Endothelial cell of umbilical vein (primary cell): ENCODE data around the gene DSG1. TPM values are rescaled to one million over a fixed set of nuclear protein-coding genes. Genes with fewer than 3 reads are reported as not detected.

Experiments
- BruUV-seq: library from RNA; stranded (reverse); fragments of 400-500 nt; replicated peaks from 2 replicates; lab custom pipeline; 2021; lab: Mats Ljungman, UMichigan
- CTCF ChIA-PET: fragments of 300-600, 350-600 bp; sonication (Branson Sonifier 250); formaldehyde crosslinking; loops from one replicate; lab custom pipeline; 2021; ENCODE audit warnings: antibody characterized with exemption, inconsistent platforms; lab: Charles Lee
- POLR2A ChIA-PET: fragments of 300-600, 350-600 bp; sonication (Branson Sonifier 250); formaldehyde crosslinking; loops from one replicate; lab custom pipeline; 2021; ENCODE audit warnings: antibody characterized with exemption, inconsistent platforms; lab: Charles Lee
- DNase-seq: peaks from one replicate; pipeline ENCODE4 v3.0.0-alpha.2; 2011; ENCODE audit warnings: low read depth, low spot score
- FAIRE-seq: peaks from 2 replicates; lab custom pipeline; 2011; peaks lifted over from hg19 to GRCh38; lab: Jason Lieb, UNC
- H2AFZ ChIP-seq: 2 replicates; pipeline ENCODE4 v1.6.0; 2012; ENCODE audit warnings: low read depth, low read length, control low read depth, inconsistent platforms
- H3K27ac ChIP-seq: 2 replicates; pipeline ENCODE4 v1.5.1; 2011; ENCODE audit warnings: low read depth, mild to moderate bottlenecking, control low read depth, low read length, moderate library complexity; ENCODE audit not compliant: insufficient read depth
- H3K27me3 ChIP-seq, 2 experiments: 2 replicates each; pipeline versions ENCODE4 v1.6.0 to v1.6.1; 2011; ENCODE audit warnings: low read length in 2 of 2, mixed read lengths in 1 of 2; ENCODE audit not compliant: control insufficient read depth in 2 of 2, insufficient read depth in 2 of 2
- H3K36me3 ChIP-seq, 2 experiments: 2 replicates in 1 of 2; 3 replicates in 1 of 2; pipeline ENCODE4 v1.5.1; 2011; ENCODE audit warnings: low read length in 2 of 2, mild to moderate bottlenecking in 1 of 2, moderate library complexity in 1 of 2; ENCODE audit not compliant: control insufficient read depth in 2 of 2, insufficient read depth in 2 of 2; ENCODE audit errors: extremely low read depth in 1 of 2
- H3K4me1 ChIP-seq: 3 replicates; pipeline ENCODE4 v1.5.1; 2011; ENCODE audit warnings: mild to moderate bottlenecking, low read length; ENCODE audit not compliant: control insufficient read depth, insufficient read depth; ENCODE audit errors: extremely low read depth
- H3K4me2 ChIP-seq: 2 replicates; pipeline ENCODE4 v1.6.1; 2011; ENCODE audit warnings: low read length, control low read depth, mixed read lengths; ENCODE audit not compliant: insufficient read depth
- H3K4me3 ChIP-seq, 3 experiments: fragments of 200-600 bp in 1 of 3; sonication (generic), shearing (Covaris generic) in 1 of 3; replicated peaks in 1 of 3; 2 replicates each; pipeline ENCODE4 v1.5.1; 2011 to 2016; ENCODE audit warnings: control low read depth in 3 of 3, low read length in 3 of 3, mild to moderate bottlenecking in 2 of 3, inconsistent platforms in 1 of 3, low read depth in 1 of 3, moderate library complexity in 1 of 3; ENCODE audit not compliant: insufficient read depth in 1 of 3
- H3K79me2 ChIP-seq: 2 replicates; pipeline ENCODE4 v1.6.0; 2012; ENCODE audit warnings: low read length, inconsistent platforms; ENCODE audit not compliant: control insufficient read depth, insufficient read depth
- H3K9ac ChIP-seq: replicated peaks from 2 replicates; pipeline ENCODE3; 2011; ENCODE audit warnings: low read length, control low read depth; ENCODE audit not compliant: insufficient read depth; ENCODE audit errors: extremely low read depth
- H3K9me1 ChIP-seq: replicated peaks from 3 replicates; pipeline ENCODE4 v1.6.0; 2011; ENCODE audit warnings: mild to moderate bottlenecking, low read length; ENCODE audit not compliant: control insufficient read depth, insufficient read depth; ENCODE audit errors: extremely low read depth
- H3K9me3 ChIP-seq: replicated peaks from 2 replicates; pipeline ENCODE4 v1.5.1; 2012; ENCODE audit warnings: low read length, inconsistent platforms; ENCODE audit not compliant: control insufficient read depth, insufficient read depth
- H4K20me1 ChIP-seq: replicated peaks from 2 replicates; pipeline ENCODE3; 2011; ENCODE audit warnings: mild to moderate bottlenecking, low read length; ENCODE audit not compliant: control insufficient read depth, insufficient read depth; ENCODE audit errors: extremely low read depth
- CTCF ChIP-seq, 2 donors: IDR thresholded peaks; 1 replicate in 1 of 2; 2 replicates in 1 of 2; pipeline ENCODE4 v1.5.1; 2011; ENCODE audit warnings: low read length in 2 of 2, mild to moderate bottlenecking in 2 of 2, moderate library complexity in 2 of 2, control low read depth in 1 of 2, inconsistent platforms in 1 of 2, low read depth in 1 of 2; ENCODE audit not compliant: insufficient read depth in 1 of 2; ENCODE audit errors: extremely low read depth in 1 of 2
- EZH2 ChIP-seq: IDR thresholded peaks from 2 replicates; pipeline ENCODE4 v1.6.1; 2012; ENCODE audit warnings: borderline replicate concordance, low read depth, mild to moderate bottlenecking, moderate library complexity, low read length, inconsistent platforms; ENCODE audit not compliant: severe bottlenecking
- FOS ChIP-seq: IDR thresholded peaks from 2 replicates; pipeline ENCODE4 v1.6.1; 2011; ENCODE audit warnings: mild to moderate bottlenecking, low read length, moderate library complexity, borderline replicate concordance; ENCODE audit not compliant: insufficient read depth
- GATA2 ChIP-seq: IDR thresholded peaks from 2 replicates; pipeline ENCODE4 v1.7.0; 2011; ENCODE audit warnings: low read depth, mild to moderate bottlenecking, moderate library complexity, mixed read lengths, low read length; ENCODE audit not compliant: insufficient read length, insufficient read depth
- JUN ChIP-seq: IDR thresholded peaks from 2 replicates; pipeline ENCODE4 v1.6.1; 2011; ENCODE audit warnings: borderline replicate concordance, low read depth; ENCODE audit not compliant: insufficient read length, insufficient read depth
- MYC ChIP-seq: IDR thresholded peaks from one replicate; pipeline ENCODE4 v1.6.1; 2011; ENCODE audit warnings: mild to moderate bottlenecking, low read depth, low read length
- POLR2A ChIP-seq: IDR thresholded peaks from 2 replicates; pipeline ENCODE4 v1.6.1; 2012; ENCODE audit warnings: low read depth, mild to moderate bottlenecking, control low read depth, low read length
- POLR2AphosphoS5 ChIP-seq: IDR thresholded peaks from 2 replicates; pipeline ENCODE4 v1.6.1; 2012; ENCODE audit warnings: low read depth, mild to moderate bottlenecking, control low read depth, low read length, moderate library complexity; ENCODE audit not compliant: insufficient read depth
- dilution Hi-C: fragments of 300-500 bp; cut with MboI; formaldehyde crosslinking; loops from one replicate; pipeline ENCODE4 v1.15.0; 2019; ENCODE audit warnings: low sequenced_read_pairs; ENCODE audit not compliant: extremely low pct_ligation_motif_present
- intact Hi-C: fragments of 100-400 bp; cut with micrococcal nuclease; formaldehyde crosslinking; loops from one replicate; pipeline ENCODE4 v1.10.0; 2022
- polyA plus RNA-seq, 4 experiments: library from polyadenylated mRNA; depleted of rRNA in 3 of 4; stranded (reverse) in 3 of 4; unstranded in 1 of 4; fragments of >200 nt; gene quantifications; 2 replicates each; pipeline versions ENCODE4 v1.2.1 to v1.2.3, GENCODE V29; 2011 to 2012; ENCODE audit warnings: missing spikeins in 1 of 4
- total RNA-seq: library from RNA; stranded (reverse); gene quantifications from 2 replicates; pipeline ENCODE4 v1.2.3, GENCODE V29; 2021
- TF ChIP-seq, protein P1 (sequence below): IDR thresholded peaks from 2 replicates; pipeline ENCODE4 v1.6.1; 2011; ENCODE audit not compliant: insufficient read depth, insufficient read length

Gene DSG1
- total and polyA plus RNA-seq, 2 donors (not counting 3 experiments of a cell fraction or from before 2014, with no cell fraction given), result not detected

- FAIRE-seq (no peak), DNase-seq (no peak)
- no peak overlapping the region for H3K9ac ChIP-seq
- no peaks in the 10 kb centered on the region for H3K27me3 ChIP-seq
- CTCF ChIA-PET, result no interaction called here
- no peaks in the 10 kb centered on the region for H3K36me3 ChIP-seq
- H3K27ac ChIP-seq, result no peak overlapping the region
- TF ChIP-seq GATA2, result no peak
- TF ChIP-seq EZH2, result no peak
- no peak for TF ChIP-seq CTCF (IDR thresholded peaks at IDR 0.05; ENCODE audit: extremely low read depth in 1 of 2, insufficient read depth in 1 of 2, low read depth in 1 of 2, low read length in 2 of 2)
- no peak for TF ChIP-seq MYC
- TF ChIP-seq JUN, result no peak
- TF ChIP-seq POLR2A, result no peak
- TF ChIP-seq POLR2AphosphoS5, result no peak
- TF ChIP-seq, protein P1, sequence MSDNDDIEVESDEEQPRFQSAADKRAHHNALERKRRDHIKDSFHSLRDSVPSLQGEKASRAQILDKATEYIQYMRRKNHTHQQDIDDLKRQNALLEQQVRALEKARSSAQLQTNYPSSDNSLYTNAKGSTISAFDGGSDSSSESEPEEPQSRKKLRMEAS, result no peak
- no peak for TF ChIP-seq FOS
- no peak overlapping the region for H2AFZ ChIP-seq
- H3K4me1 ChIP-seq, result peaks cover 4% of the 10 kb centered on the region
- dilution Hi-C loops, result no loop called here
- no peaks in the 10 kb centered on the region for H3K79me2 ChIP-seq
- no peak overlapping the region for H3K4me2 ChIP-seq
- POLR2A ChIA-PET, result no interaction called here
- intact Hi-C loops, result no loop called here
- no peaks in the 10 kb centered on the region for H3K9me1 ChIP-seq
- H3K4me3 ChIP-seq, result no peak overlapping the region
- no peaks in the 10 kb centered on the region for H3K9me3 ChIP-seq
- no TSS peak for BruUV-seq
- H4K20me1 ChIP-seq, result no peaks in the 10 kb centered on the region
These were observed 42.1 kb upstream of the DSG1 start for GRCh38 chr18:31275722-31276463.
